Measurements from ENCODE around the gene GIMAP2.
"Not testable (repeated sequence)": the region's sequence is repeated elsewhere in the genome, so short reads cannot be mapped to it uniquely, and the experiment has no call there.

Gene GIMAP2

DNA sequence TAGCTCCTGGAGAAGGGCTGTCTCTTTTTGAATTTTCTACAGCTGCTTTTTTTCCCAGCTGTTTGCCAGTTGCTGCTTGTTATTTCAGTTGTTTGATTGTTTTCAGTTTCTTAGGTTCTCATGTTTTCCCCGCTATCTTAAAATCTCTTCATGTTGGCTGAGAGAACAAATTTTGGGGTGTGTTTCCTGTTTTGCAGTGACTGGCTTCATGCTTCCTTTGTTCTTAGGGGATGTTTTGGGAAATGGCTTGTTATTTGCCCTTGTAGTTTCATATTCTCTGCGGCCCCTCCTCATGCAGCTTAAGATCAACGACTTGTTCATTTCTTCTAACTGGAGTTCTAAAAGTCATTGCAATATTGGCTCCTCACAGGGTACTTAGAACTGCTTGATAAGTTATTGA is 8.7 kb upstream of the GIMAP2 start:
- DNase-seq (ENCODE audit: low read depth in 2 of 2), result not testable (repeated sequence)

DNA sequence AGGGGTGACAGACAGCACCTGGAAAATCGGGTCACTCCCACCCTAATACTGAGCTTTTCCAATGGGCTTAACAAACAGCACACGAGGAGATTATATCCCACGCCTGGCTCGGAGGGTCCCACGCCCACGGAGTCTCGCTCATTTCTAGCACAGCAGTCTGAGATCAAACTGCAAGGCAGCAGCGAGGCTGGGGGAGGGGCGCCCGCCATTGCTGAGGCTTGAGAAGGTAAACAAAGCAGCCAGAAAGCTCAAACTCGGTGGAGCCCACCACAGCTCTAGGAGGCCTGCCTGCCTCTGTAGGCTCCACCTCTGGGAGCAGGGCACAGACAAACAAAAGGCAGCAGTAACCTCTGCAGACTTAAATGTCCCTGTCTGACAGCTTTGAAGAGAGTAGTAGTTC is 6.9 kb upstream of the GIMAP2 start:
- not testable (repeated sequence) for DNase-seq (ENCODE audit: low read depth in 2 of 2)

DNA sequence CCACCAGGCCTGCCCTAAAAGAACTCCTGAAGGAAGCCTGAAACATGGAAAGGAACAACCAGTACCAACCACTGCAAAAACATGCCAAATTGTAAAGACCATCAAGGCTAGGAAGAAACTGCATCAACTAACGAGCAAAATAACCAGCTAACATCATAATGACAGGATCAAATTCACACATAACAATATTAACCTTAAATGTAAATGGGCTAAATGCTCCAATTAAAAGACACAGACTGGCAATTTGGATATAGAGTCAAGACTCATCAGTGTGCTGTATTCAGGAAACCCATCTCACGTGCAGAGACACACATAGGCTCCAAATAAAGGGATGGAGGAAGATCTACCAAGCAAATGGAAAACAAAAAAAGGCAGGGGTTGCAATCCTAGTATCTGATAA is 5.1 kb upstream of the GIMAP2 start:
- DNase-seq (ENCODE audit: low read depth in 2 of 2), result not testable (repeated sequence)

DNA sequence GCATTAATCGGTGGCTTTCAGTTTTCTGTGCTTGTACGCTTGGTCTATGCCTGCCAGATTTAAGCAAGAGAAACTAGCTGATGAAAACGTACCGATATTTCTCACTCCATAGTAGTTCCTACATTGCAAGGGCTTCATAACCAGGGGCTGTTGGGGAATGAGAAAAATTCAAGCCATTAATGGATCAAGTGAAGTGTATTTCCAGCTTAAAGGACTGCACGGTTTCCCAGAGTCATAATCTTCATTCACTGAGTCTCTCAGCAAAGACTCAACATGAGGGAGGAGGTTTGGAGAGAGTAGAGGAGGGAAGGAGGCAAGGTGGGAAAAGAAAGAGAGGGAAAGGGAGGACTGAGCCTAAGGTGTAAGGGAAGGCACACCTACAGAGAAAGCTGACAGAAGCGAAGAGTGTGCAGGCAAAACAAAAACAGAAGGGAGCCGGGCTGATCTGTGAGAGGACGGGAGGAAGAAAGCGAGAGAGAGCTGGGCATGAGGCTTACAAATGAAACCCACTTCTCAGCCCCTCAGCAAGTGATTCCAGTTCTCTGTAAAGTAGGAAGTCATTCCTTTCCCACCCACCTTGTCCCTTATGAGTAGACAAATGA is 625 bp downstream of the GIMAP2 start:
- no peak for DNase-seq (ENCODE audit: low read depth in 2 of 2)

DNA sequence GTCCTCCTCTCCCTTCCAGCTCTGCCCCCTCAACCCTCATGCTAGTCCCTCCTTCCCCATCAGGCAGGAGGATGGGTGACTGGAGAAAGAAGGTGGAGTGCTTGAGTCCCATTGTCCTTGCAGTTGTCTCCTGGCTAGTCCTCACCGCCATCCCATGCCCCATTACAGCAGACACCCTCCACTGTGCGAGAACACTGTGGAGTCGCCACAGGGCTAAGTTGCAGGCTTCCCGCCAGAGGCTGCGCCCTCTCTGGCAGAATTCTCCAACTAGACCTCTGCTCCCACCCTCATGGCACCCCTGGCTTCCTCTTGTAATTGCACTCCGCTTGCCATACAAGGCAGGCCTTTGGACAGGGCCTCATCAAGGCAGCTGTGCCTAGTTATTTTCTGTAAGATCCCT is 3.1 kb downstream of the GIMAP2 start:
- DNase-seq (ENCODE audit: low read depth in 2 of 2), result no peak

DNA sequence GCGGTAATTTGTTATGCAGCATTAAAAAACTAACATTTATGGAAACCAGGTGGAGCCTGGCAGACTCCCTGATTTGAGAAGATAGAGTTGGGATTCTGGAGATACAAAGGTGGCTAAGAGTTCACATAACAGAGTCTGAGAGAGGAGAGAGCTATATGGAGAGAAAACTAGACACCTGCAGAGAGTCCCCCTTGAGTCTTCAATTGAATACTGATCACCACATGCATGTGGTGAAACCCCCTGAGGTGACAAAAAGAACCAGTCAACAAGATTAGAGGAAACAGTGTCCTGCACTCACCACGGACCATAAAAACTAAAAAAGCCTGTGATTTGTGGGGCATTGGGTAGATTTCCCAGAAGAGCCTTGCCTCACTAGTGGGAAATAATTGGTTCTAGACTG is 10.1 kb downstream of the GIMAP2 start:
- no peak for DNase-seq (ENCODE audit: low read depth in 2 of 2)

DNA sequence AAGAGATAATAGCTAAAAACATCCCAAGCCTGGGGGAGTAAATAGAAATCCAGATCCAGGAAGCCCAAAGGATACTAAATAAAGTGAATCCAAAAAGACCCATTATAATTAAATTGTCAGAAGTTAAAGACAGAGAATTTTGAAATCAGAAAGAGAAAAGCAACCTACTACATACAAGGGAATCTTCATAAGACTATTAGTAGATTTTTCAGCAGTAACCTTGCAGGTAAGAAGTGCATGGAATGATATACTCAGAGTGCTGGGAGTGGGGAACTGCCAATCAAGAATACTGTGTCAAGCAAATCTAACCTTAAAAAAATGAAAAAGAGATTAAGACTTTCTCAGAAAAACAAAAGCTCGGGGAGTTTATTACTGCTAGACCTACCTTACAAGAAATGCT is 17.7 kb downstream of the GIMAP2 start:
- DNase-seq (ENCODE audit: low read depth in 2 of 2), result no peak

DNA sequence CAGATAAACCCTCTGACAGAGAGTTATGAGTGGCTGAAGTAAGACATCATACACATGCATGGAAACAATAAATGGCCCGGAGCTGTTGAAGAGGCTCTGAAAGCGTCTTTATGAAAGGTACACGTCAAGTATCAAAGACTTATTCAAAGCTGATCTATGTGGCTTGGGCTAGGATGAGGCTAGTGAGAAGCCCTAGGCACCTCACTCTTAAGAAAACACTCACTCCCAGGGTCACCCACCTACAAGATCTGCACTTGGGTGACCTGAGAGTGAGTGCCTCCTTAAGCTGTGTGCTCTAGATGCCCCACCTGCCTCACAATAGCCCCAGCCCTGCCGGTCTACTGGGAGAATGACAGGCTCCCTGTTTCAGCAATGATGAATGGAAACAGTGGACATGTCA is 29.8 kb downstream of the GIMAP2 start:
- no peak for DNase-seq (ENCODE audit: low read depth in 2 of 2)

DNA sequence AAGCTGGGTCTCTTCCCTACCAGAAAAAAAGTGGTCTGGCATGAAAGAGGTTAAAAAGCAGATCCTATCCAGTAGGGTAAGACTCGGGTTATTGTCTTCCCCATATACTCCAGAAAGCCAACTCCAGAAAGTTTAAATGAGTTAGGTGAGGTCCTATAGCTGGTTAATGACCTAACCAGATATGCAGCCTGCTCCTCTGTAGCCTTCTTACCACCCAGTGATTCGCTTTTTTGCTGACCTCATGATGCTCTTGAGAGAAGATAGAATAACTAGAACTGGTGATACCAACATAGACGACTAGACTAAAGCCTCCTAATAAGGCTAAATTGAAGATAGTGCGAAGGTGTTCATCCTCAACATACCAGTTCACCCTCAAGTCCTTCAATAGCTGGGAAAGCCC is 30.2 kb downstream of the GIMAP2 start:
- DNase-seq (ENCODE audit: low read depth in 2 of 2), result no peak

DNA sequence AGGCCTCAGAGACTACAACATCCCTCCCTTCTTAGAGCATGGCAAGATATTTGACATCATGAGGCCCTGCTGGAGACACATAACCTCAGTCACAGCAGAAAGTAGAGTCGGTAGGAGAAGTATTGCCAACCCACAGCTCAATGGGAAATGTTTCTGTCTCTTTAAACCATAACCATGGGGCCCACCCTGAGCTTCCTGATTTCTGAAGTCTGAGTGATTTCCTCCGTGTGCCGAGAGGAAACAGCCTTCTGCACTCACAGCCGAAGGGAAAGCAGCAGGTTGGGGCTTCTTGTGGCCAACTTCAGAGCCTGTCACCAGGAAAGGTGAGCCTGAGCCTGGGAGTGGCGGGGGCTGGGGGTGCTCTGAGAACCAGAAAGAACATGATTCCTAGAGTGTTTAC is 30.9 kb downstream of the GIMAP2 start, which contains the start of gene GIMAP1:
Gene GIMAP1, plus strand, starts transcription at position 246 of the 400 bp plus-strand sequence. CDS start 2,435 bp downstream, outside the sequence.
- no peak for DNase-seq (ENCODE audit: low read depth in 2 of 2)

DNA sequence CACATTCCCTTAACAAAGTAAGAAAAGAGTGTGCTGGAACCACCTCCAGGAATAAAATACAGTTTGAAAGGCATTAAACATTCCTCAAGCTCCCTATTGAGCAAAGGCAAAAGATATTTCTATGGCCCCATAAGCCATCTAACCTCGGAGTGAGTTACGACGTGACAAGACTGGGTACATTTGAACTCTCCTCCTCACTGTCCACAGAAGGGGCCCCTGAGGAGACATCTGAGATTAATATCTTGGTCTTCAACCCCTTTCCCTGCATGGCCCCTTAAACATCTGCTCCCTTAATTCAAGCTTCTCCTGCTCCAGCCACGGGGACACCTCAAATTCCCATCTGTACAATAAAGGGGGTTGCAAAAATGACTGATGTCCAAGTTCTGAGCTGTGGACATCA is 31.4 kb downstream of the GIMAP2 start:
- DNase-seq (ENCODE audit: low read depth in 2 of 2), result no peak

DNA sequence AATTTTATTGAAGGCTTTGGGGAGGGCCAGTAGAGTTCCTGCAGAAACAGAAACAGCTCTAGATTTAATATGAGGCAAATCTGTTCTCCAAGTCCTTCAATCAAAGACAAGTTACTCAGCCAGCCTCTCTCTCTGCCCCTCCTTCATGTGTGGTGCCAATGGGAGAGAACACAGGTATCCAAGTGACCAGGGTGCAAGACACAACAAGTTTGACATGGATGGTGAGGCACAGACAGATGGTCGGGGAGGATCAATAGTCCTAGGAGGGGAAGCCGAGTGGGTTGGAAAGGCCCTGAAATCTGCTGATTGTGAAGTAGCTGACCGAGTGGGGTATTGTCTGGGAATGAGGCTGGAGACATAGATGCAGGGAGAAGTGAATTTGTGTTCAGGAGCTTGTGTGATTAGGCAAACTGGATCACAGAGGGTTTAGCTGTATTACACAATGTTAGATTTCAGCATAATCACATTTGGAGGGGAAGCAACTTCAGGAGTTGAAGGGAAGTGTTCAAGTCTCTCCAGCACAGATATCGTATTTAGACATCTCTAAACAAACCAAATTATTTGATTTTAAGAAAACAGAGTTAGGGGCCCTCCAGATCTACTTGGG is 32.4 kb downstream of the GIMAP2 start:
- no peak for DNase-seq (ENCODE audit: low read depth in 2 of 2)

DNA sequence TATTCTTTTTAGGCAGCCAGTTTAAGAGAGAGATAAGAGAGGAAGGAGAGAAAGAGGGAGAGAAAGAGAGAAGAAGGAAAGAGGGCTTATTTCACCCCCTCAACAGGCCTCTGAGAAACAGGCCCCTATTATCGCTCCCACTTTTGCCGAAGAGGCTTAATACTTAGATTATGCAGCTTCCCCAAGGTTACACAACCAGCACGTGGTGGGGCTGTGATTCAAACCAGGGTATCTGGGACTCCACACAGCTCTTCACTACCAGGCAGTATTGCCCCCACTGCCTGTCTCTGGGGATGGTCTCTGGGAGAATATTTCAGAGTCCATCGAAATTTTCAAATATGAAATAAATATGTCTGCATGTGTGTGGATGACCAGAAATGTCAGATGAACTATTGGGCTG is 33.9 kb downstream of the GIMAP2 start:
- DNase-seq (ENCODE audit: low read depth in 2 of 2), result no peak

DNA sequence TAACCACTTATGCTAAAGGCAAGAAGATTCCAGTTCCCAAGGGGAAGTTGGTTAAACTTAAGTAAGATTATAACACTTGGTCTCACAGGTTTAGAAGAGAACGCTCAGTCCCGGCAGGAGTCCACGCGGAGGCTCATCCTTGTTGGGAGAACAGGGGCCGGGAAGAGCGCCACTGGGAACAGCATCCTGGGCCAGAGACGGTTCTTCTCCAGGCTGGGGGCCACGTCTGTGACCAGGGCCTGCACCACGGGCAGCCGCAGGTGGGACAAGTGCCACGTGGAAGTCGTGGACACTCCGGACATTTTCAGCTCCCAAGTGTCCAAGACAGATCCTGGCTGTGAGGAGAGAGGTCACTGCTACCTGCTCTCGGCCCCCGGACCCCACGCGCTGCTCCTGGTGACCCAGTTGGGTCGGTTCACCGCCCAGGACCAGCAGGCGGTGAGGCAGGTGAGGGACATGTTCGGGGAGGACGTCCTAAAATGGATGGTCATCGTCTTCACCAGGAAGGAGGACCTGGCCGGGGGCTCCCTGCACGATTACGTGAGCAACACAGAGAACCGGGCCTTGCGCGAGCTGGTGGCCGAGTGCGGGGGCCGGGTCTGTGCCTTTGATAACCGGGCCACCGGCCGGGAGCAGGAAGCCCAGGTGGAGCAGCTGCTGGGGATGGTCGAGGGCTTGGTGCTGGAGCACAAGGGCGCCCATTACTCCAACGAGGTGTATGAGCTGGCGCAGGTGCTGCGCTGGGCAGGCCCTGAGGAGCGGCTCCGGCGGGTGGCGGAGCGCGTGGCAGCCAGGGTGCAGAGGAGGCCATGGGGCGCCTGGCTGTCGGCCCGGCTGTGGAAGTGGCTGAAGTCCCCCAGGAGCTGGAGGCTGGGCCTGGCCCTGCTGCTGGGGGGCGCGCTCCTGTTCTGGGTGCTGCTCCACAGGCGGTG is 34.7 kb downstream of the GIMAP2 start:
- DNase-seq (ENCODE audit: low read depth in 2 of 2), result no peak

DNA sequence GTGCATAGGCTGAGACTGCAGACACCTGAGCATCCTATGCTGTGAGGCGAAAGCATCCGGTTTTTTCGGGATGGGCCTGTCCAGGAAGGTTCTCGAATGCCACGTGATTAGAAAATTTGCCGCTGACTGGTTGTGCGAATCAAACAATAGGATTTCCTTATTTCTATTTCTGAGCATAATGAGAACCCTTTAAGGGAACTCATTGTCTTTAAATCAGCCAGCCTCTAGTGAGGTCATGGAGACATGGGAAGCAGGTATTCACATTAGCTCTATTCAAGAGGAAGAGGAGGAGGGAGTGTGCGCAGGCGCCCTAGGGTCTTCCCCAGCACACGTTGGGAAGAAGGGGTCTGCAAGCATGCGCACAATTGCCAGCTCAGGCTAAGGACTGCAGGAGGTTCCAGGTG is 36.5 kb downstream of the GIMAP2 start:
- DNase-seq (ENCODE audit: low read depth in 2 of 2), result no peak

DNA sequence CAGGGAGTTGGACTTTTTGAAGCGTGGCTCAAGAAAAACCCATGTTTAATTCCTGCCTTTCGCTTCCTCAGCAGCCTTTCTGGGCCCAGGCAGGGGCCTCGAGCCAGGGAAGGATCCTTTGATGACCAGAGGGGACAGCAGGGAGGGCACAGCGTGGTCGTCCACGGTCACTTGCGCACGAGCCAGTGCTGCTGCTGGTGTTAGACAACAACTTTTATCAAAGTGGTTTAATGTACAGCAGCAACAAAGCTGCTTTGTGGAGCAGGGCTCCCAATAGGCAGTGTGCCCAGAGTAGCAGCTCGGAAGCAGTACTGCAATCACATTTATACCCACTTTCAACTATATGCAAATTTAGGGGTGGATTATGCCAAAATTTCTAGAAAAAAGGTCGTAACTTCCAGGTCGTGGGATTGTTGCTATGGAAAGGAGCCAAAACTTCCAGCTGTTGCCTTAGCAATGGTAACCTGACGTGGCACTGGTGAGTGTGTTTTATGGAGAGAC is 37.0 kb downstream of the GIMAP2 start:
- no peak for DNase-seq (ENCODE audit: low read depth in 2 of 2)

DNA sequence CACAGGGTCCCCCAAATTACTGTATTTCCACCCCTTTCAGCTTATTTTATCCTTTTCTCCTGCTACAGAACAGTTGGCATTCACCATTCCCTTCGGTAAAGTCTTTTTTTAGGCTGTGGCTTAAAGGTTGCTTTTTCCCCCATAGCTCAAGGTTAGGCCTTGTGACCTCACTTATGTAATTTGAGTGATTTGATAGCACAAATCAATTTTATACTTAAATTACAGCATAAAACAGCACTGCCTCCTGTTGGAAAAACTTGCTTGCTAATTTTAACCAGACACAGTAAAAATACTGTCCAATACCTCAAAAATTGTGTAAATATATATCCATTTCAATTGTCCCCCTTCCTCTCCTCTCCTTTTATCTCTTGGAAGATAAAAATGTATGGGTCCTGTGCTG is 38.0 kb downstream of the GIMAP2 start:
- DNase-seq (ENCODE audit: low read depth in 2 of 2), result no peak

DNA sequence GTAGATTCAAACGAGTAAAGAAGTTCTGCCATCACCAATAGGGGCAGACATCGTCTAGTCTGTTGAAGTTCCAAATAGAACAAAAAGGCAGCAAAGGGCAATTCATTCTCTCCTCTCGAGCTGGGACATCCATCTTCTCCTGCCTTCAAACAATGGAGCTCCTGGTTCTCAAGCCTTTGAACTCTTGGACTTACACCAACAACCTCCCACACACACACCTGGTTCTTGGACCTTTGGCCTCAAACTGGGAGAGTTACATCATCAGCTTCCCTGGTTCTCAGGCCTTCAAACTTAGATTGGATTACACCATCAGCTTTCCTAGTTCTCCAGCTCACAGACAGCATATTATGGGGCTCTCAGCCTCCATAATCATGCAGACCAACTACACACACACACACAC is 41.9 kb downstream of the GIMAP2 start:
- no peak for DNase-seq (ENCODE audit: low read depth in 2 of 2)

DNA sequence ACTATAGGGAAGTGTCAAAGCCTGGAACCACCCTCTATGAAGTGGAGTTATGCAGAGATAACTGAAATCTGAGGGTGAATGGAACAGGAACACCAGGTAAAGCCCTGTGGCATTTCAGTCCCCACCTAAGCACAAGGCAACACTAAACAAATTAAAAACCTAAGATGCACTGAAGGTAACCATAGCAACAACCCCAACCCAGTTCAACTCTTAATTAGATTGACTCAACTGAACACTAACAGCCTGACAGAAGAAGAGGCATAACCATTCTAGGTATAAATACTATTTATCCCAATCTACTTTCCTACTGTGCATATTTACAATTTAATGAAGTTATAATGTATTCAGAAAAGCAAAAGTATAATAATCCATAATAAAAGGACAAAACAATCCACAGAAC is 42.5 kb downstream of the GIMAP2 start:
- no peak for DNase-seq (ENCODE audit: low read depth in 2 of 2)

DNA sequence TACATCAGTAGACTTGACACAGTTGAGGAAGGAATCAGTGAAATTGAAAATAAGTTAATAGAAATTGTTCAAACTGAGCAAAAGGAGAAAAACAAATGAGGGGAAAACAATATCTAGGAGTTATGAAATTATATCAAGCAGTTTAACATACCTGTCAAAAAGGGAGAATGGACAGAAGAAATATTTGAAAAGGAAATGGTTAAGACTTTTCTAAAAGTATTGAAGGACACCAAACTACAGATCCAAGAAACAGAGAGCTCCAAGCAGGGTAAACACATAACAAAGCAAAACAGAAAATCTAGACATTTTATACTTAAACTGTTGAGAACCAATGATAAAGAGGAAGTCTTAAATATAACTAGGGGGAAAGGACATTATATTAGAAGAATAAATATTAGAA is 43.1 kb downstream of the GIMAP2 start:
- no peak for DNase-seq (ENCODE audit: low read depth in 2 of 2)

DNA sequence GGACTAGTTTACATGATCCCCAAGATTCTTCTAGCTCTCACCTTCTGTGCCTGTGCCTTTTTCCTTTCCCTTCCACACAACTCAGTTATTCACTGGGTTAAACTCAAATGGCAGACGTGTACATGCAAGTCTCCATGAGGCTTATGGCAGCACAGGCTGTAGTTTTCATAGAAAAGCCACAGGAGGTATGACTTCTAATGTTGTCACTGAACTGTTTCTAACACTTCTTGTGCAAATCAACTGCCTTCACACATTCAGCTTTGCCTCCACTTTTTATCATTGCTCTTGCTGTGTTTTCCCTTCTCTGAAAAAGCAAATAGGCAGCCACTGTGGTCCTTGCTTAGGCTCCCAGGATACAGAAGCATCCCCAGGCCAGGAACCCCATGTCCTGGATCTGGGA is 46.4 kb downstream of the GIMAP2 start:
- DNase-seq (ENCODE audit: low read depth in 2 of 2), result no peak

DNA sequence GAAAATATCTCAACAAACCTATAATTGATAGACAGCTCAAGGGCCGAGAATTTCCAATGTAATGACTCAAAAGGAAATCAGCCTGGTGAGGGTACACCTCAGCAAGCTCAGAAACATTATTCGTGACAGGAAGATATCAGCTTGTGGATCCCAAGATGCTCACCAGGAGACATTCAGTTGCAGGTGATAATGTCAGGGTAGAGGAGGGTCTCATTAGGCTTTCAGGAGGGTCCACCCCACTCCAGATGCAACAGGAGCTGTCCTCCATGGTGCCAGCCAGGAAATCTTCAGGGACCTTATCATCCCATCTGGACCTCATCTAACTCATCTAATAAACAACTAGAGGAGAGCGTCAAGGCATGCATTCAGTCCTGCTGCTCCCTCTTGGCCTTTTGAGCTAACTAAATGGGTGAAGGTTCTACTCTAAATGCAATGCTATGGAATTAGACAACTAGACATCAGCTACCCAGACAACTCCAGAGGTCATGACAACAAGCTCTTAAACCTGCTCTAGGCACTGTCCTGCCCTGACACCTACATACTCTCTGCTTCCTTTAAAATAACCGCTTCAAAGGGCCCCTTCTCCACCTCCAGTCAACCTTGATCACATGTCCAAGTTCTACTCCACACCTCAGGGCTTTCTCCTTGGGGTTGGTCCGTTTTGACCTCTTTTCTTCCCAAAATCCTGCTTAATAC is 47.4 kb downstream of the GIMAP2 start:
- DNase-seq (ENCODE audit: low read depth in 2 of 2), result no peak

All from fibroblast of skin of left biceps (primary cell).